Dedifferentiated amniotic fluid mesenchymal stem cell (primary cell): ENCODE measurements around the gene ARHGAP19.

Experiments
- DNase-seq: peaks from one replicate; pipeline ENCODE4 v3.0.0-alpha.2; 2016; ENCODE audit errors: extremely low spot score

The ARHGAP19 gene

GRCh38 chr10:97196223-97197029 is 96.0 kb downstream of the ARHGAP19 start:
- DNase-seq, result no peak

GRCh38 chr10:97195706-97196222 is 96.7 kb downstream of the ARHGAP19 start:
- DNase-seq, result no peak

GRCh38 chr10:97192952-97193435 is 99.4 kb downstream of the ARHGAP19 start:
- no peak for DNase-seq

DNA sequence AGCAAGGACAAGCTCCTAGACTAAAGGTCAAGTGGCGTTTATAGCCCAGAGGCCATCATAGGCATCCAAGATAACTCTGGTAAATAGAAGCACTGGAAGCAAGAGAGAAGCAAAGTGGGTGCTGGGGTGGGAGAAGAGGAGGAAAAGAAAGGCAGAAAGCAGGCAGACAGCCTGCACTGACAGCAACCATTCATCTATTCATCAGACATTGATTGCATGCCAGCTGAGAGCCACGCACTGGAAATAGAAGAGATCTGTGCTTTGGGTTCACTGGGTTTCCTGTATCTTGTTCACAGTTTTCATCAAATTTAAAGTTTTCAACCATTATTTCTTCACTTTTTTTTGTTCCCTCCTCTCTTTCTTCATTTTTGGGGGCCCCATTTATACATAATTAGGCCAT is 102.0 kb downstream of the ARHGAP19 start:
- no peak for DNase-seq

GRCh38 chr10:97188261-97188711 is 104.2 kb downstream of the ARHGAP19 start:
- no peak for DNase-seq

GRCh38 chr10:97186911-97187310 is 105.5 kb downstream of the ARHGAP19 start:
- DNase-seq, result no peak

DNA sequence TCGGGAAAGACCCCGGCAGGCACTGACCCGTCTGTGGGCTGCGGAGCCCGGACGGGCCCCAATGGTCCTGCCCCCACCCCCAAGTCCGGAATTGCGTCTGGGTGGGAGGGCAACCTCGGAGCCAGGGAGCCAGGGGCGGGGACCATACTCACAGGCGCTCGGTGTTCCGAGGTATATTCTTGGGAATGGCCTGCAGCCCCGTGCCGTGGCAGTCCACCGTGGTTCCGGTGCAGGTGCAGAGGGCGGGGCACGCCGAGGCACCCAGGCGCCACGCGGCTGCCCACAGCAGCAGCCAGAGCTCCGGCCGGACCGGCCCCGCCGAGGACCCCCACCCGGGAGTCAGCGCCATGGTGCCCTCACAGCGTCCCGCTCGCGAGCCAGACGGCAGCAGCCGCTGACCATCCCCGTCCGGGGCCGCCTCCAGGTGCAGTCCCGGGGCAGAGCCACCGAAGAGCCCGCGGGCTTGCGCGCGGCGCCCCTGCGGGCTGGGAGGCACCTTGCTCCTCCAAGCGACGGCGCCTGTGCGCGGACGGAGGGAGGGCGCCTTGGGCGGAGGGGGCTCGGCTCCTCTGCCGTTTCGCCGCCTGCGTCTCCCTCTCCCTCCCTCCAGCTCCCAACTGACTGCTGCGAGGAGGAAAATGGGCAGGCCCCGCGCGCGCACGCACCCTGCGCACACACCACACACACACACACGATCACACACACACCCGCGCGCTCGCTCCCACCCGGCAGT is 106.9 kb downstream of the ARHGAP19 start, which contains the start of gene SLIT1:
Gene SLIT1 (minus strand): TSS at position 634 of the 733 bp plus-strand sequence. CDS start 285 bp downstream, at position 349.
- DNase-seq, result no peak

DNA sequence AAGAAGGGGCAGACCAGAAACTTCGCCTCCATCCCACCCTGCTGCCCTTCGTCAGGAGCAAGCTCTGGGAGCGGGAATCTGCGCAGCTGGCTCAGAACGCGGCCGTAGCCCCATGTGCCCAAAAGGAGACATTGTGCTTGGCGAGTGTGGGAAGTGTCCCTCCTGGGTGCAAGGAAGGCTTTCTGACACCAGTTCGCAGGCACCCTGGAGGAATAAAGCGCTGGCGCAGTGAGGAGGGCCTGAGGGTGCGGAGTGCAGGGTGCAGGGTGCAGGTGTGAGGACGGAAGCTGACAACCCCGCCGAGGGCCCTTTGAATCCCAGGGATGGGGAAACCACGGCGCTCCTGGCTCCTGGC is 107.5 kb downstream of the ARHGAP19 start:
- no peak for DNase-seq

DNA sequence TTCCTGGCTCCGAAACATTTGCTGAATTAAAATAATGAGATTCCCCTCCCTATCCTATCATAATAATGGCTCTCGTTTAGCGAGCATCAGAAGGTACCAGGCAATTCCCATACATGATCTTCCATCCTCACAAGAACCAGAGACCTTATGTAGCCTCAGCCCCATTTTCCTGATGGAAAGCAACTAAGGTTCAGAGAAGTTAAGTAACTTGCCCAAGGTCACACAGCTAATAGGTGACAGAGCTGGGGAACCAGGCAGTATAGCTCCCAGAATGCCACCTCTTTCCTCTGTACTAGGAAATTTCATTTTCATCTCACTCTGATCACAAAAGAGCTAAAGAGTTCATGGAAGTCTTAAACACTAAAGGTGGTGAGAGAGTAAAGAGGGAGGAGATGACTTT is 109.1 kb downstream of the ARHGAP19 start:
- no peak for DNase-seq

- DNase-seq, result no peak
Observed at GRCh38 chr10:97182288-97182990, 110.0 kb downstream of the ARHGAP19 start.

GRCh38 chr10:97180986-97181385 is 111.5 kb downstream of the ARHGAP19 start:
- DNase-seq, result no peak

DNA sequence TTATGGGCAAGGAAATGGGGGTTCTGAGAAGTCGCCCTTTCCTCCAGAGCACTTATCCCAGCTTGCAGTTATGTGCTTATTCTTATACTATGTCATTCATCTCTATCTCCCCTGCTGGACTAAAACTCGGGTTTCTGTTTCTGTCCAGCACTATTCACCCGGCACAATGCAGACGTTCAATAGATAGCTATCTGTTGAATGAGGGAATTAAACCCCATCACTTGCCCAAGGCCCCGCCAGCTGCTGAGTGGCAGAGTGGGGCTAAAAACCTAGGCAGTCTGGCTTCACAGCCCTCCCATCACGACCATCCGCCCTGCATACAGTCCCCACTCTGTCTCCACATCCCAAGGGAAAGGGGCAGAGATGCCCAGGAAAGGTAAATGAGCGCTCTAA is 112.1 kb downstream of the ARHGAP19 start:
- DNase-seq, result no peak

DNA sequence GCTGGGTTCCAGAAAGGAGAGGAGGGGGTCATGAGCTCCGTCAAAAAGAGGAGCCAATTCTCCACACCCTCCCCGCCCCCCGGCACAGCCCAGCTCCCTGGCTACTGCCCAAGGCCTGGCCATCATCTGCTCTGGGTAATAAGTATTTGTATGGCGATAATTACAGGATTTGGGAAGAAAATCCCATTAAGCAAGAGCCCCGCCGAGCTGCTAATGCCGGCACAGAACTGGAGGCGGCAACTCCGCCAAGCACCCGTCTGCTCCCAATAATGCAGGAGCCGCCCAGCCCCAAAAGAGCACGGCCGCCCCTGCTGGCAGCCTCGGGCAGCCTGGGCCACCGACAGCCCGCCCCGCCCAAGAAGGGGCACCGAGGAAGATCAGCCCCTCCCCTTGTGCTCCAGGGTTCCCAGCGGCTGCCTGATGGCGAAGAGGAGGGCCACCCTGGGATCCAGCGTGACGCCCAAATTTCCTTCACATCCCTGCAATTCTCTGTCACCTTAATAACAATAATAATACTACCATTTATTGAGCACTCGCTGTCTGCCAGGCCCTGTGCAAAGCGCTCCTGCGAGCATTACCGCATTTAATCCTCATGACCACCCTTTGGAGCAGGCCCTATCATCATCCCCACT is 112.6 kb downstream of the ARHGAP19 start:
- DNase-seq, result no peak

- DNase-seq, result no peak
Observed at GRCh38 chr10:97179311-97179710, 113.1 kb downstream of the ARHGAP19 start.

DNA sequence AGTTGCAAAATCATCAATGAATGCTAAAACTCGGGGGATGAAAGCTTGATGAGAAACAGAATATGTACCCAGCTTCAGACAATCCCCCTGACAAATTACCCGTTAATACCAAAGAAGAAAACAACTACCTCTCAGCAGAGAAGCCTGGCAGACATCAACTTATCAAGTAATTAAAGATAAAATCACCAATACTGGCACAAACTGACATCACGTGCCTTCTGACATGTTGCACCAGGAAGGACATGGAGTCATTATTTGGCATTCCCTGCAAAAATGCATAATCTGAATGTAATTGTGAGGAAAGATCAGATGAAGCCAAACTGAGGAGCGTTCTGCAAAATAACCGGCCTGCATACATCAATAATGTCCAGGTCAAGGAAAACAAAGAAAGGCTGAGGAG is 114.4 kb downstream of the ARHGAP19 start:
- DNase-seq, result no peak

- no peak for DNase-seq
Observed at GRCh38 chr10:97176226-97176625, 116.2 kb downstream of the ARHGAP19 start.

GRCh38 chr10:97175586-97175985 is 116.9 kb downstream of the ARHGAP19 start:
- DNase-seq, result no peak

DNA sequence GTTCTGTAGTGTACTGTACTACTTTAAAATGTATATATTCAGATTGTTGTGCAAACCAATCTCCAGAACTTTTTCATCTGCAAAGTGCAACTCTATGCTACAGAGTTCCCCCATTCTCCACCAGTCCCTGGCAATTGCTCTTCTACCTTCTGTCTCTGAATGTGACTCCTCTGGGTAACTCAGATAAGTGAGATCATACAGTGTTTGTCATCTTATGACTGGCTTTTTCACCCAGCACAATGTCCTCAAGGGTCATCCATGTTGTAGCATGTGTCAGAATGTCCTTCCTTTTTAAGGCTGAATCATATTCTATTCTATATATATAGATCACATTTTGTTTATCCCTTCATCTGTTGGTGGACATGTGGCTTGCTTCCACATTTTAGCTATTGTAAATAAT is 117.5 kb downstream of the ARHGAP19 start:
- no peak for DNase-seq

GRCh38 chr10:97174276-97174775 is 118.1 kb downstream of the ARHGAP19 start:
- DNase-seq, result no peak

DNA sequence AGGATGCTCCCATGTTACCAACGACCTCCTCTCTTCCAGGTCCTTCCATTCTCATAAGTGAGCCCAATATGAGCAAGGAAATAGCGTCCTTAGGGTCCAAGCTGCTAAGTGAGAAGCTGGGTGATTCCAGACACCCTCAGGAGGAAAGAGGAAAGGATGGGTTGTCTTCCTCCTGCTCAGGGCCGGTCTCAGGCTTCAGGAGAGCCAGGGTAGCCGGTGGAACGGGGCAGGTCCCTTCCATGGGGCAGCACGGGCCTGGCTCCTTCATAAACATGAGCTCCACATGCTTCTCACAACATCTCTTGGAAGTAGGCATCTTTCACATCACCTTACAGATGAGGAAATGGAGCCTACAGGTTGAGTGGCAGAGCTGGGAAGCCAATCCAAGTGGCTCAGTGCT is 119.4 kb downstream of the ARHGAP19 start:
- DNase-seq, result no peak
